Measurements from ENCODE around the gene RSPO3. TPM values are rescaled to one million over a fixed set of nuclear protein-coding genes. Genes with fewer than 3 reads are reported as not detected.

The RSPO3 gene
- total and polyA plus RNA-seq, 2 of the 13 experiments (the other 11 are each of a cell fraction or from before 2014, with no cell fraction given), result not detected

- Histone ChIP-seq H3K9ac (ENCODE audit: insufficient read depth, low read depth, low read length) (no peak overlapping the region), H3K4me3 (replicated peaks in 1 of 3; ENCODE audit: insufficient read depth in 1 of 3, low read depth in 2 of 3, low read length in 3 of 3) (no peak overlapping the region), H3K27me3 (ENCODE audit: control insufficient read depth in 1 of 2, insufficient read depth in 2 of 2, low read length in 2 of 2) (no peaks in the 10 kb centered on the region), H4K20me1 (ENCODE audit: insufficient read depth, low read length) (no peaks in the 10 kb centered on the region), H3K36me3 (replicated peaks in 1 of 2; ENCODE audit: control insufficient read depth in 1 of 2, insufficient read depth in 2 of 2, low read length in 2 of 2) (no peaks in the 10 kb centered on the region), H3K9me3 (ENCODE audit: low read length) (no peaks in the 10 kb centered on the region), H2AFZ (ENCODE audit: low read length) (no peak overlapping the region), H3K79me2 (ENCODE audit: insufficient read depth, low read length) (no peaks in the 10 kb centered on the region), H3K4me1 (ENCODE audit: insufficient read depth, low read length) (no peaks in the 10 kb centered on the region), H3K4me2 (ENCODE audit: low read depth, low read length) (no peak overlapping the region), H3K27ac (ENCODE audit: extremely low read length, insufficient read depth, low read length) (no peak overlapping the region)
- ChIA-PET CTCF (ENCODE audit: low intra/inter-chr PET ratio, low total read pairs) (interaction anchor here (1.0 kb wide), 1 partner anchor 234 kb away, joined by 8 read pairs; no protein-coding TSS in a partner anchor), POLR2A (interaction anchor here (1.3 kb wide), 1 partner anchor 80 kb away, joined by 3 read pairs; the partner anchor contains the start of gene RNF146)
- TF ChIP-seq STAG1 (CRISPR knock-in tag; IDR thresholded peaks at IDR 0.05) (peak; percentile 59), RAD21 (CRISPR knock-in tag; IDR thresholded peaks at IDR 0.05) (peak; percentile 26; the same call in 1 of the 2 replicates), SMC3 (IDR thresholded peaks at IDR 0.05; ENCODE audit: low read length) (peak; percentile 66; the same call in 1 of the 2 replicates), YEATS4 (CRISPR knock-in tag; IDR thresholded peaks at IDR 0.05; ENCODE audit: borderline replicate concordance) (no peak), ETV5 (CRISPR knock-in tag; IDR thresholded peaks at IDR 0.05; ENCODE audit: borderline replicate concordance) (no peak), ZNF570 (CRISPR knock-in tag; IDR thresholded peaks at IDR 0.05; ENCODE audit: borderline replicate concordance) (no peak), HNF1B (CRISPR knock-in tag; IDR thresholded peaks at IDR 0.05) (no peak), HDAC1 (CRISPR knock-in tag; IDR thresholded peaks at IDR 0.05) (no peak), ZNF367 (CRISPR knock-in tag; IDR thresholded peaks at IDR 0.05; ENCODE audit: borderline replicate concordance) (no peak), CTCF (CRISPR knock-in tag; IDR thresholded peaks at IDR 0.05) (peak; percentile 79), ZNF253 (CRISPR knock-in tag; IDR thresholded peaks at IDR 0.05; ENCODE audit: borderline replicate concordance) (no peak), THRA (CRISPR knock-in tag; IDR thresholded peaks at IDR 0.05; ENCODE audit: borderline replicate concordance) (peak; percentile 21; the same call in 1 of the 2 replicates), TFE3 (CRISPR knock-in tag; IDR thresholded peaks at IDR 0.05) (no peak), PCBP2 (optimal IDR thresholded peaks at IDR 0.05; ENCODE audit: low read depth, low read length, poor library complexity, severe bottlenecking) (no peak)
- ATAC-seq (peak; percentile 83), DNase-seq (ENCODE audit: low spot score) (peak; percentile 41), FAIRE-seq (no peak)
- 3% methylated on average over 6 of the region's 6 CpGs for WGBS (ENCODE audit: low lambda C conversion rate)
- BruUV-seq (replicated peaks), result no TSS peak
- in situ Hi-C loops (cut with HindIII; ENCODE audit: extremely low pct_ligation_motif_present, low pct_unique_long_range_greater_than_20kb) (no loop called here), intact Hi-C loops (cut with micrococcal nuclease; ENCODE audit: unreplicated experiment) (loop anchor here (1.0 to 10.0 kb wide), 3 partner anchors 79 to 358 kb away; partner anchors contain the start of gene RNF146)
Observed at GRCh38 chr6:127186889-127187288, 68.4 kb downstream of the RSPO3 start.

Data from HepG2 (cell line).